HG03025 (cell line): ENCODE measurements around the gene TBXA2R.

Experiments used
- ATAC-seq: cut with Tn5 transposase; IDR thresholded peaks from one replicate; pipeline ENCODE4 v1.9.1; 2021; ENCODE audit warnings: mild to moderate bottlenecking, moderate library complexity; ENCODE audit not compliant: unreplicated experiment, low FRiP score

TBXA2R gene

DNA sequence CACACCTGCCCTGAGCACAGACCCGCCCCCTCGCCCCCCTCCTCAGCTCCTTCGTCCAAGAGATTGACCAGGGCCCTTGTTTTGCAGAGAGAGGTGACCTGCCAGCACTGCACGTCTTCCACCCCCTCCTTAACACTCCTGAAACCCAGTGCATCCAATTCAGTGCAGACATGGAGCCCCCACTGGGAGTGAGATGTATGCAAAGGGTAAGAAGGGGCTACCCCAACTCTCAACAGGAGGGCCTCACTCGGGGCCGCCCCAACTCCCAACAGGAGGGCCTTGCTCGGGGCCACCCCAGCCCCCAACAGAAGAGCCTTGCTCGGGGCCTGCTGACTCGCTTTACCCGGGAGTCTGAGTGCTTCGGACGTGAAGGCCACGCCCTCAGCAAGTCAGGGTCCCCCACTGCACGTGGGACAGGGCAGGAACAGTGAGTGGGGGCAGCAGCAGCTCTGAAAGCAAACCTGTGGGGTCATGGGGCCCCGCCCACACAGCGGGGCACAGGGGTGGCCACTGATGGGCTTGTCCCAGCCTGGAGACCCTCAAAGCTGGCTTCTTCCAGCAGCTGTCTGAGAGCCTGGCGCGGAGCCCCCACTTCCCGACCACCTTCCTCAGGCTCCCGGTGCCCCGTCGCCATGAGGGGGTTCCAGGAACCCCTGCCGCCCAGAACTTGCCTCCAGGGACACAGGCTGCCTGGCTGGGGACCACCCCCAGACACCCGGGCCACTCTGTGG, 14.3 kb upstream of the TBXA2R start:
- no peak for ATAC-seq

DNA sequence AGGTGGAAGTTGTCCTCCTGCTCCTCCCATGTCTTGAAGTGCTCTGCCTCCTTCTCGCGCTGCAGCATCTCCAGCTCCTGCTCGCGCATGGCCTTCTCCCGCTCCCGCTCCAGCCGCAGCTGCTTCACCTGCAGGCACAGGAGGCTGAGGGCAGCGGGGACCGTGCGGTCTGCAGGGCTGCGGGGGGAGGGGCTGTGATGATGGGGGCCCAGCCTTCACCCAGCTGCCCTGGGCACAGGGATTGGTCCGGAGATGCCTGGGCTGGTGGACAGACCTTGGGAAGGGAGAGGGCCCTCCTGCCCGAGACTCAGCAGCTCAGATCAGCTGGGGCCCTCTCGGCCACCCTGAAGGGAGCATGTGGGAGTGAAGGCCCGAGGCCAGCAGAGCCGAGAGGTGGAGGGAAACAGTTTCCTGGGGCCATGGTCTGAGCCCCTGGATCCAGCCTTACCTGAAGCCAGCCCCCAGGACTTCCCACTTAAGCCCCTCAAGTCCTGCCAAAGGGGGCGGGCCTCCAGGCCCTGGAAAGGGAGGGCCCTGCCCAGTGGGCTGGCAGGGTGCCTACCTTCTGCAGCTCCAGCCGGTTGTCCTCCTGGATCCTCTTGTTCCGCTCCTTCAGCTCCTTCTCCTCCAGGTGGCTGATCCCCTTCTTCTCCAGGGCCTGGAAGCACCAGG, 13.6 kb upstream of the TBXA2R start:
- ATAC-seq = no peak

DNA sequence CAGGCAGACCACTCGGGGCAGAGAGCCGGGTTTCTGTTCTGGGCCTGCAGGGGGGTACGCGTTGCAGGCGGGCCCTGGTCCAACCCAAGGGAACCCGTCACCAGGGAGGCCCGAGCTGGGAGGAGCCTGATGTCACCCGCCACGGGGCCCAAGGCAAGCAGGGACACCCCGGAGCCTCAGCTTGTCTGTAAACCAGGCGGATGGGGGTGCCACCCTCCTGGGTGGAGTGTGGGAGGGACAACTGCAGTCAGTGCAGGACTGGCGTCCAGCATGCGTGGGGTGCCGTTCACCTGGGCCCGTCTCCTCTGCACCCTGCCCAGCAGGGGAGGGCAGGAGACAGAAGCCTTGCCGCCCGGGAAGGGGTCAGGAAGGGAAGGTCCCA, 12.9 kb upstream of the TBXA2R start:
- no peak for ATAC-seq

DNA sequence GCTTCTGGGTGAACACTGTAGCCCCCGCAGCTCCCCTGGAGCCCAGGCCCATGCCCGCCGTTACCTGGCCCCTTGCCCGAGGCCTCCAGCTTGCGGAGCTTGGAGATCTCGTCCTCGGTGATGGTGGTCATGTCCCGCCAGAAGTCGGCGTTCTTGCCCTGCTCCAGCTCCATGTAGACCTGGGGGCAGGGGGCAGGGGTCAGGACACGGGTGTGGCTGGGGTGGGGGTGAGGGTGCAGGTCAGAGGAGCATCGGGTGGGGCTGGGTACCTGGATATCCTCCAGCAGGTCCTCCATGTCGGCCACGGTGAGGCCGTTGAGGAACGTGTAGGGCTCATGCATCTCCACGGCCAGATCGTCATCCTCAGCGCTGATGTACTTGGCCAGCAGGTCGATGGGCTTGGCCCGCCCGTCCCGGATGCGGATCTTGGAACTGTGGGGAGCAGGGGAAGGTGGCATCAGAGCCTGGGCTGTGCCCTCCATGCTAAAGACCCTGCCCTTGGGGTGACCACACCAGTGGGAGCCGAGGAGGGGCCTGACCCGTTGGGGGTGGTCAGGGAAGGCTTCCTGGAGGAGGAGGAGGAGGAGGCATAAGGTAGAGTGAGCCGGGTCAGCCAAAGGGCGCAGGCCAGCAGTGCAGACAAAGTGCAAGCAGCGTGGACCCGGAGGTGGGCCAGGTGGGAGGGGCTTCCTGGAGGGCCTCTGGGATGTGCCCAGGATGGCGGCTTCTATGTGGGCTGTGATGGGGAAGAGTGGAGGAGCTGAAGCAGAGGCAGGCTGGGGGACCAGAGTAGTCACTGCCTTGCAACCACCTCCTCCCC, 12.3 kb upstream of the TBXA2R start:
- ATAC-seq = no peak

DNA sequence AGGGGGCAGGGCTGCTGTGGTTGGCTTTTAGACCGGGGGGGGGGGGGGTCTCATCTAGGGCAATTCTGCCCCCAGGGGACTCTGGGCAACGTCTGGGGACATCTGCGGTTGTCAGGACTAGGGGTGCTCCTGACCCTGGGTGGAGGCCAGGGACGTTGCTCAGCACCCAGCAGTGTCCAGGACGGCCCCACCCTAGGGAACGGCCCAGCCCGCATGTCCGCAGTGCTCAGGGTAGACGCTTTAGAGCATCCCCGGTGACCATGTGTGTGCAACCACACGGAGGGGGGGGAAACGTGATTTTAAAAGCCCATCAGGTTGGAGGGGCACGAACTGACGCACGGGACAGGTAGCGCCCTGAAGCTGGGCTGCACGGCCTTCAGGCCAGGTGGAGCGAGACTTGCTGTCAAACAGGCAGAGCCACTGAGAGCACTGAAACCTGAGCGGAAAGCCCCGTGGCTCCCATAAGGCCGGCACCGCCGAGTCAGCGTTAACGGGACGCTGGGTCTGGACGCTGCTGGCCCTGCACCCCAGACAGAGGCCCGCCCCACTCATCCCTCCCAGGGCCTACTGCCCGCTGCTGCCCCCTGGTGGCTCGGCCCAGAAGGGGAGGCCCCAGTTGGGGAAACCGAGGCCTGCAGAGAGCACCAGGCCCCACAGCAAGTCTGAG, 11.6 kb upstream of the TBXA2R start:
- no peak for ATAC-seq

DNA sequence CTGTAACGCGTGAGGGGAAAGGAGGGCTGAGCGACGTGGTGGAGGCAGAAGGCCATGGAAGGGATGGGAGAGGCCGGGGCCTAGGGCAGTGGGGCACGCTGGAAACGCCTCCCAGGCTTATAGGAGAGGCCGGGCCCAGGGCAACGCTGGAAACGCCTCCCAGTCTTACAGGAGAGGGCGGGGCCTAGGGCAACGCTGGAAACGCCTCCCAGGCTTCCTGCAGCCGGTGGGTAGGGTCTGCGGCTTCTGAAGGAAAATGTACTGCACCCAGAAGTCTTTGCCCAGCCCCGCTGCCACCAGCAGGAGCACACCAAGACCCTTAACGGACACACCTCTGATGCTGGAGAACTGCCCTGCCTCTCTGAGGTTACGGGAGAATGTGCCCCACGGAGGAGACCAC, 10.8 kb upstream of the TBXA2R start:
- no peak for ATAC-seq

DNA sequence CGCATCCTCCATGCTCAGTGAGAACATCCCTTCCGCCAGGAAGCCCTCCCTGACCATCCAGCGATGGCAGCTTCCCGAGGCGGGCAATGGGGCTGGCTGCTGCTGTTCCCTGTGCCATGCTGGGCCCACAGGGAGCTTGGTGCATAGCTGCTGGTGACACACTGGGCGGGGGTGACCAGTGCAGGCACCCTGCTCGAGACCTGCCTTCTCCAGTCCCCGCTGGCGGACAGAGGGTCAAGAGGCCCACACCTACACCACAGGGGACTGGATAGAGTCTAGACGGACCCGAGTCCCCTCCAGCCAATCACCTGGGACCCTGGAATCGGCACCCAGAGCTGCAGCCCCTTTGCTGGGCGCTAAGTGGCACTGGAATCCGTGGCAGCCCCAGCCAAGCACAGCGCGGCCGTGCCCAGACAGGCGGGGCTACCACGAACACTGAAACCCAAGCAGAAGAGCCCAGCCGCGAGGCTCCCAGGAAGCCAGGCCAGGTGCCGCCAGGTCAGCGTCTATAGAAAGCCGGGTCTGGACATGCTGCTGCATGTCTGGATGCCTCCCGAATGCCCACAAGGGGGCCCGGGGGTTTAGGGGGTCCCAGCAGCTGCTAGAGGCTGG, 9.0 kb upstream of the TBXA2R start:
- ATAC-seq = no peak

DNA sequence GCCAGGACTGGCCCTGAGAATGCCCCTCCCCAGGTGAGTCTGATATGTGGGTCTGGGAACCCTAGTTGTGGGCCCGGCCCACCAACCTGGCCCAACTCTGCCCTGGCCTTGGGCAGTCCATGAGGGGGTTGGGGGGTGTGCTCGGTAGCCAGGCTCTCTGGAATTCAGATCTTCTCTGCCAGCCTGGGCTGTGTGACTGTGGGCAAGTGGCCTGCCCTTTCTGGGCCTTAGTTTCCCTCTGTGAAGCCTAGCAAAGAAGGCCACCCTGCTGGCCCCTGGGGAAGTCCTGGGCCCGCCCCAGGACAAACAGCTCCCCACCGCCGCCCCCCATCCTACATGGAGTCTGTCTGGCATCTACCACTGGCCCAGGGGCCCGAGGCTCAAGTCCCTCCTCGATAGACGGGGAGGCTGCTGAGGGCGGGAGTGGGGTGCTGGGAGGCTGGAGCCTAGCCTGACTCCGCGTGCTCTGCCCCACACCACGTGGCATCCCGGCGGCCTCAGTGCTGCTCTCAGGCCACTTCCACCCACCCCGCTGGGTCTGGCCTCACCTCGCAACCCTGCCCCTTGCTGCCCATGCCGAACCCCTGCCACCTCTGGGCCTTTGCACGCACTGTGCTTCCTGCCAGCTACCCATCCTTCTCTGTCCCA, 8.3 kb upstream of the TBXA2R start:
- no peak for ATAC-seq

DNA sequence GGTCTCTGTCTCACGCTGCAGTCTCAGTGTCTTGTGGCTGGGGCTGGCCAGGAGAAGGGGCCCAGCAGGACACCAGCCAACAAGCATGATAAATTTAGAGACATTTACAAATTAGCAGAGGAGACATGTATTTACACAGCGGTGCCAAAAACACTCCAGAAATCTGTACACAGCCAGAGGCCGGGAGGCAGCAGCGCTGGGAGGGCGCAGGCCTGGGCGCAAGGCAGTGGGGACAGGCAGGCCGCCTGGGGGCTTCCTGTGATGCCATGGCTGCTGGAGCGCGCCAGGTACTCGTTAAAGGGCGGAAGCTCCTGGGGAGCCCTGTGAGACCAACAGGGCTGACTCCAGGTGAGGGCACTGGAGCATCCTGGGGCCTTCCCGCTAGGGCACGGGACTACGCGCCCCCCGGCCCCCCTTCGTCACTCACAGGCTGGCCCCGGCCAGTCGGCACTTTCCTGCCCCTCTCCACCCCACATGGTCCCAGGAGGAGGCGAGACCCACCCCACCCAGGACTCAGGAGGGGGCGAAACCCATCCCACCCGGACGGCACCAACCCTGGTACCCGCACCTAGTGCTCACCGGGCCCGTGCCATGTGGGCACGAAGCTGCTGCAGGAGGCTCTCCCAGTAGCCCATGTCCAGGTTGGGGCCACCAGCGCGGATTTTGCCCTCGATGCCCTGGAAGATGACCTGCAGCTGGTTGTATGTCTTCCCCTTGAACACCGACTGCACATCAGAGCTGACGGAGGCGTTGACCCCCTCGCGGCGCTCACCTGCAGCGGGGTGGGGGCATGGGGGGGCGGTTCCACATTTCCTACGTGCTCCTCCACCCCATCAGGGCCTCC, 7.4 kb upstream of the TBXA2R start:
- ATAC-seq = no peak

DNA sequence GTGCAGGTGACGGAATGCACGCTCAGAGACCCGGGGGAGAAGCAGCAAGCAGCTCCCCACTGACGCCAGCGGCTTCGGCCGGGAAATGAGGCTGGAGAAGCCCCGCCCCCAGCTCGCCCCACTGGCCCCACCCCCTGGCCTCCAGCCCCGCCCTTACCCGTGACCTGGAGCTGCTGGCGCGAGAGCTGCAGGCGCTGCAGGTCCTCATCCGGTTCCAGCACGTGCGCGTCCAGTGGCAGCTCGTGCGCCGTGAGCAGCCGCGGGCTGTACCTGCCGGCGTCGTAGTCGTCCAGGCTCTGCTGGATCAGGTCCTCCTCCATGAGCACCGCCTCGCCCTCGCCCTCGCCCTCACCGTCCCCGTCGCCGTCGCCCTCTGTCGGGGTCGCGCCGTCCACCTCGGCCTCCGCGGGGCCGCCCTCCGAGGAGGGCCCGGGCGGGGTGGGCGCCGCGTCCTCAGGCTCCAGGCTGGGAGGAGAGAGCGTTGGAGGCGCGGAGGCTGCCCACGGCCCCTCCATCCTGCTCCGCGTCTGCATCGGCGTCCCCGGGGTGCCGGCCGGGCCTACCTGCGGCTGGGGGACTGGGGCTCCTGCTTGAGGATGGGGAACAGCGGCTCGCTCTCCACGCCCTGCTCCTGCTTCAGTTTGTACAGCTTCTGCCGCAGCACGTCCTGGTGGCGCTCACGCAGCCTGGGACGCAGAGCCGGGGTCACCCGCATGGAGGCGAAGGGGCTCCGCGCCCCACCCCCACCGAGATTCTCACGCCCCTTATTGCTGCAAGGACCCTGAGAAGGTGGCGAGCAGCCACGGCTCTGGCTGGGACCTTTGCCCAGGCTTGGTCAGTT, 6.4 kb upstream of the TBXA2R start:
- ATAC-seq = no peak

DNA sequence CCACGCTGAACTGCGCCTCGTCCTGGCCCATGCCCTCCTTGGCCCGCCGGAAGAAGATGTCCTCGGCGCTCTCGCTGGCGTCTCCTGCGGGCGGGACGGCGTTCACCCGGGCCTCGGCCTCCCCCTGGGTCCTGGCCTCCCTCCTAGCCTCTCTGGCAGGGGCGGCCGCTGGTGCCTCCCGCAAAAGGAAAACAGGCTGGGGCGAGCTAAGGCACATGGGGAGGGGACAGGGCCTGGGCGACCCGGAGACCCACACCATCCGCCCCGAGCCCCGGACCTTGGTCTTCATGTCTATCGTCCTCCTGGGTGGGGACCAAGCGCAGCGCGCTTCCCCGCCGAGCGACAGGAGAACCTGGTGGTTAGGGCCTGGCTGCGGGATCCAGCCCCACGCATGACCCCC, 5.7 kb upstream of the TBXA2R start:
- no peak for ATAC-seq

DNA sequence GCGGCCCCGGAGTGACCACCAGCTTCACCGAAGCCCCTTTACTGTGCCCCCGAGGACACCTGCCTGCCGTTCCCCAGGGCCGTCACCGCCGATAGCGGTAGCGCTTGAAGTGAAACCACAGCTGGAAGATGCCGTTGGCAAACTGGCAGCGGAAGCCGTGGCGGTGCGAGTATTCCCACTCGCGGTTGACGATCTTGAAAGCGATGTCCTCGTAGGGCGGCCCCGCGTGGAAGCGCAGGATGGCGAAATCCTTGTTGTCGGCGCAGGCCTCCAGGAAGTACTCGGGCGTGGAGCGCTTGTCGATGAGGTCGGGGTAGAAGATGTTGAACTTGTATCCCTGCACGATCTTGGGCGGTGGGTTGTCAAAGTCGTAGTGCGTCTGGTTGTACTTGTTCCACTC, 5.2 kb upstream of the TBXA2R start:
- no peak for ATAC-seq

DNA sequence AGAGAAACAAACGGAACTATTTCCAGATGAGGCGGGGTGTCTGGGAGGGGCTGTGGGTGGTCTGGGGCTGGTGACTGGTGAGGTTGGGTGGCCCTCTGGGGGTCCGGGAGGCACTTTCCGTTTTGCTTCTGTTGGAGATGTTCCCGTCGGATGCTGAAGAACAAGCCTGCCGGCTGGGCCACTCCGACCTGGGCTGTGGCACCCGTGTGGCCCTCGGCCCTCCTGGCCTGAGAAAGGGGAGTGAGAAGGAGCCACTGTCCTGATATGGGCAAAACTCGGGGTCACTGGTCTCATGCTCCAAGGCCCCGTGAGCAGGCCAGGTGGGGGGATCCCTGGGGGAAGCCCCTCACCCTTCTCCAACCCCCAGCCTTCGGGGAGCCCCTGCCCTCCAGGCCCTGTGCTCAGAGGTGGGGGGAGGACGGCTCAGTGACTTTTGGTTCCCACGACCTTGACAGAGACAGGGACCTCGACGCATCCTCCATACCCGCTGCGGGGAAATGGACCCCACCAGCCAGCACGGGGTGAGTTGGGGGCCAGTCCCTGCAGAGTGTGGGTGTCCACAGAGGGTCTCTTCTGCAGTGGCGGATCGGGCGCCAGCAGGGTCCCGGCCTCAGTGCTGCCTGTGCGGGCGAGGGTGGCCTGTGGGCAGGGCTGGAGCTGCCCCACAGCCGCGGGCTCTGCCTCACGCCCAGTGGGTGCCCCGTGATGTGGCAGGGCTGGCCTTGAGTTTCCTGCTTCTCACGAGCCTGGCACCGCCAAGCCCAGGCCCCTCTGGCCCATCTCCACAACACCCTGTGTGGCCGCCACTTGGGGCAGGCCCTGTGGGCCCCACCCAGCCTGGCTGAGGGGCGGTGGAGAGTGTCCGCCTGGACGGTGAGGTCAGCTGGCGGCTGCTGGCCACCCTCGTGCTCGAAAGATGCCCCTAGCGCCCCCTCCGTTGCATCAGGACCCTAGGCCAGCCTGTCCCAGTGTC, 4.4 kb upstream of the TBXA2R start:
- ATAC-seq = no peak

DNA sequence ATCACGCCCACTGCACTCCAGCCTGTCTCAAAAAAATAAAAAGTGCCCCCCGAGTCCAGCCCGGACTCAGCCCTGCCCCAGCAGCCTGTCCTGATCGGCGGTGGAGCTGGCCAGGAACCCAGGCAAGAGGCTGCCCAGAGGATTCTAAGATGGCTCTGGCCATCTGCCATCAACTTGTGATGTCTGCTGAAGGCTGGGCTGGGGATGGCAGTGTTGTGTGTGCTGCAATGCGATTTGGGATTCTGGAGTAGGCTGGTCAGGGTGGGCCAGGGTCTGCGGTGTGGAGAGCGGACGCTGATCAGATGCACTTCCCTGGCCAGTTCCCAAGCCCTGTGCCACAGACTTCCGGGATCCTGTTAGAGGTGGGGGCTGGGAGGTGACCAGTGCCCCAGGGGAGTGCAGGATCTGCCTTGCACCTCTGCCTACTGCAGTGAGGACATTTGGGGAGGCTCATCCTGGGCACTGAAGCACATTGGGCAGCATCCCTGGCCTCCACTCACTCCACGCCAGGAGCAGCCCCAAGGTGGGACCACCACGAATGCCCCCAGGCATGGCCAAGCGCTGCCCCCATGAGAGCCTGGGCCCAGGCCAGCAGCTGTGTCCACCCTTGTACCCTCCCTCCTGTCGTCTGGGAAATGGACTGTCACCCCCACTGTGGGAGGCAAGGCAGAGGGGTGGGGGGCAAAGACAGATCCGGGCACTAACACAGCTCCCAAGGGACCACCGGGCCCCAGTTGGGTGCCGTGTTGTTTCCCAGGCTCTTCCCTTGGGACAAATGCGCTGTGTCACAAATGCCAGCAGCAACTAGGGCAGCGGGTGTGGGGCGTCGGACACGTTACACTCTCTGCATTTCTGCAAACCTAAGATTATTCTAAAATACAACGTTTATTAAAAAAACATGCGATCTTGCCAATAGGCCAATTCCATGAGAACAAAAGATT, 3.4 kb upstream of the TBXA2R start:
- no peak for ATAC-seq

DNA sequence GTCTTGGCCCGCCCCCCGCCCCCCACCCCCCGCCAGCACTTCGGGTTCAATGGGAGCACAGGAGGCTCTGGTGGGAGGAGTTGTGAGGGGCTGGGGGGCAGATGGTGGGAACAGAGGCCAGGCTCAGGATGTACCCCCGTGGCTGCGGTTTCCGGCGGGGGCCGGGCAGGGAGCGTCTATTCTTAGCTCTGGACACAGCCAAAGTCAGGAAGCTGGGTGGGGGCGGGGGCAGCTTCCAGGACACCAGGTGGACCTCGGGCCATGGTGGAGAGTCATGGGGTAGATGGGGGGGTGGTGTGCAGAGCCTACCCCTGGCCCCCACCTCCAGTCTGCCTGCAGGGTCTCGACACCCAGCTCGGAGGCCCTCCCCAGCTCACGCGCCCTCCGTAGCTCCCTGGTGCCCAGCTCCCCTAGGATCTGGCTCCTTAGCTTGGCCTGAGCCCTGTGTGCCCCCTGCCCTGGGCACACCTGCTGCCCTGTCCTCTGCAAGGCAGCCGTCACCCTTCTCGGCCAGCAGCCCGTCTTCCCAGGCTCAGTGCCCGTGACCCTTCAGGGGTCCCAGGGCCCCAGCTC, 2.2 kb upstream of the TBXA2R start:
- no peak for ATAC-seq
